Pancreas (tissue), 10 donors: ENCODE data around the gene HOXC4. TPM values are rescaled to one million over a fixed set of nuclear protein-coding genes. Genes with fewer than 3 reads are reported as not detected.

Experiments
- ATAC-seq, 4 donors: fragments of 200-7000 bp; cut with Tn5 transposase; one replicate each; pipeline versions ENCODE4 v1.8.0 to v1.9.1; 2020; ENCODE audit warnings: mild to moderate bottlenecking in 4 of 4, moderate library complexity in 4 of 4
- DNase-seq, 6 donors: peaks; one replicate each; pipeline ENCODE4 v3.0.0-alpha.2; 2020
- FAIRE-seq: peaks from 2 replicates; lab custom pipeline; 2012; peaks lifted over from hg19 to GRCh38; lab: Jason Lieb, UNC
- H3K27ac ChIP-seq, 4 donors: fragments of 200-600 bp; sonication (generic); 1 replicate in 3 of 4; 2 replicates in 1 of 4; pipeline versions ENCODE4 v1.5.0 to v1.8.0; 2020
- H3K27me3 ChIP-seq, 4 donors: fragments of 200-600 bp; one replicate each; pipeline ENCODE4 v1.8.0; 2021
- H3K36me3 ChIP-seq, 3 donors: fragments of 200-600 bp; sonication (generic) in 1 of 3; one replicate each; pipeline versions ENCODE4 v1.5.0 to v1.8.0; 2020 to 2021
- H3K4me1 ChIP-seq, 3 donors: fragments of 200-600 bp; one replicate each; pipeline ENCODE4 v1.8.0; 2021
- H3K4me3 ChIP-seq, 4 donors: fragments of 200-600 bp; sonication (generic) in 2 of 4; one replicate each; pipeline versions ENCODE4 v1.5.0 to v1.8.0; 2020 to 2021
- H3K9me3 ChIP-seq, 4 donors: fragments of 200-600 bp; one replicate each; pipeline ENCODE4 v1.8.0; 2021
- CTCF ChIP-seq, 4 donors: fragments of 200-600 bp; sonication (generic) in 3 of 4; IDR thresholded peaks; one replicate each; pipeline versions ENCODE4 v1.5.0 to v1.8.0; 2021; ENCODE audit warnings: antibody characterized with exemption in 4 of 4
- WGBS, 2 donors: extraction: QIAGEN DNeasy Blood & Tissue Kit; methylation state at CpG; one replicate each; pipeline ENCODE4 v1.1.7; 2013; 5-methylcytosine and 5-hydroxymethylcytosine counted together
- intact Hi-C, 3 donors: fragments of 100-400 bp; cut with DNase I; formaldehyde crosslinking; loops; one replicate each; pipeline versions ENCODE4 v1.11.1 to v1.14.2; 2022
- polyA plus RNA-seq, 2 donors: library from polyadenylated mRNA; stranded (reverse); fragments of 200-250 nt; gene quantifications; one replicate each; pipeline ENCODE4 v1.2.3, GENCODE V29; 2013
- total RNA-seq, 6 donors: library from RNA; stranded (reverse); fragmentation: NEBNext Ultra II Directional in 4 of 6; extraction: Animal tissue kit (Norgen Biotek cat#: 25700) in 4 of 6; gene quantifications; one replicate each; pipeline versions ENCODE4 v1.2.1 to v1.2.4, GENCODE V29; 2021 to 2023
- donor health status: healthy with polysubstance abuse.
- donor health status: DM: no; HTN: no; CAD: no; lungs with moderate emphysema.
- donor health status: DM: no; HTN: no; CAD: no.
- donor health status: control.
- donor health status: control.
- donor health status: Bipolar disorder and iron deficiency.
- donor health status: DM: yes; HTN: yes; CAD: no.
- donor health status: DM: no; HTN: no; CAD: no.
- donor health status: DM: no; HTN: no; CAD: no.
- donor health status: DM: yes; HTN: yes; CAD: no.

The HOXC4 gene
- total and polyA plus RNA-seq, 8 donors: 0.15 to 0.62 (median 0.25) TPM; not detected in 4

GRCh38 chr12:54032627-54033100, 21.0 kb upstream of the HOXC4 start, which contains the start of gene HOXC5:
Gene HOXC5, plus strand, starts transcription at chr12:54033050. Its CDS starts 73 bp downstream, at chr12:54033123.
- no peak within 1 kb of the TSS for H3K27ac ChIP-seq
- peak in 3 of 4 donors; percentile 69 to 89 (median 77) for ATAC-seq
- peaks cover 3 to 58% (median 12%) of the 10 kb centered on the region in 4 donors for H3K27me3 ChIP-seq
- no peaks in the 10 kb centered on the region for H3K9me3 ChIP-seq
- 5 to 6% methylated on average over 12 of the region's 12 CpGs for WGBS, 2 donors
- H3K4me1 ChIP-seq: no peaks in the 10 kb centered on the region
- peak; percentile 52 to 79 (median 73) for TF ChIP-seq CTCF (IDR thresholded peaks at IDR 0.05)
- DNase-seq: peak in 5 of 6 donors; percentile 42 to 77 (median 55)
- FAIRE-seq: no peak
- no peaks in the 10 kb centered on the region for H3K36me3 ChIP-seq
- H3K4me3 ChIP-seq: peak within 1 kb of the TSS in 1 of 4 donors; percentile 16
- intact Hi-C loops: loop anchor here in 1 of 3 donors (5.0 kb wide), 1 partner anchor 165 kb away; no protein-coding TSS in a partner anchor

GRCh38 chr12:54033106-54033979, 20.3 kb upstream of the HOXC4 start:
- Histone ChIP-seq H3K27me3 (peaks cover 3 to 53% (median 12%) of the 10 kb centered on the region in 4 donors), H3K27ac (no peak overlapping the region), H3K4me1 (no peaks in the 10 kb centered on the region), H3K4me3 (peak overlapping the region in 1 of 4 donors; percentile 16), H3K36me3 (no peaks in the 10 kb centered on the region), H3K9me3 (no peaks in the 10 kb centered on the region)
- FAIRE-seq (no peak), DNase-seq (no peak), ATAC-seq (peak in 3 of 4 donors; percentile 24 to 37 (median 30))
- 5 to 6% methylated on average over 49 to 61 of the region's 61 CpGs for WGBS, 2 donors
- intact Hi-C loops: loop anchor here in 1 of 3 donors (5.0 kb wide), 1 partner anchor 164 kb away; no protein-coding TSS in a partner anchor
- no peak for TF ChIP-seq CTCF (IDR thresholded peaks at IDR 0.05)

- peak in 2 of 4 donors; percentile 8 to 19 for ATAC-seq
- no peak for TF ChIP-seq CTCF (IDR thresholded peaks at IDR 0.05)
- WGBS, 2 donors: 13 to 14% methylated on average over 42 to 57 of the region's 57 CpGs
- H3K36me3 ChIP-seq: no peaks in the 10 kb centered on the region
- intact Hi-C loops: loop anchor here in 1 of 3 donors (5.0 kb wide), 1 partner anchor 163 kb away; no protein-coding TSS in a partner anchor
- H3K9me3 ChIP-seq: no peaks in the 10 kb centered on the region
- H3K27me3 ChIP-seq: peaks cover 3 to 45% (median 12%) of the 10 kb centered on the region in 4 donors
- no peak for DNase-seq
- peak overlapping the region in 1 of 4 donors; percentile 16 for H3K4me3 ChIP-seq
- H3K27ac ChIP-seq: no peak overlapping the region
- no peak for FAIRE-seq
- H3K4me1 ChIP-seq: no peaks in the 10 kb centered on the region
Measured at GRCh38 chr12:54033980-54034784, 19.5 kb upstream of the HOXC4 start.

- no peak for TF ChIP-seq CTCF (IDR thresholded peaks at IDR 0.05)
- Histone ChIP-seq H3K9me3 (no peaks in the 10 kb centered on the region), H3K27ac (no peak overlapping the region), H3K4me3 (no peak overlapping the region), H3K4me1 (no peaks in the 10 kb centered on the region), H3K27me3 (peaks cover 3 to 42% (median 10%) of the 10 kb centered on the region in 4 donors), H3K36me3 (no peaks in the 10 kb centered on the region)
- 49 to 65% methylated on average over 16 to 22 of the region's 22 CpGs for WGBS, 2 donors
- intact Hi-C loops: loop anchor here in 1 of 3 donors (5.0 kb wide), 1 partner anchor 162 kb away; no protein-coding TSS in a partner anchor
- no peak for FAIRE-seq
- no peak for ATAC-seq
- DNase-seq: no peak
Measured at GRCh38 chr12:54034785-54035310, 18.8 kb upstream of the HOXC4 start.
